Activated naive CD8-positive, alpha-beta T cell treated with anti-CD3 and anti-CD28 coated beads, Interleukin-2, amount 50 U/mL, for 16 hours (primary cell): ENCODE data around the gene PGP.

Source experiments
- DNase-seq: peaks from one replicate; pipeline ENCODE4 v3.0.0-alpha.2; 2020; ENCODE audit warnings: low read depth, low spot score

The PGP gene

GRCh38 chr16:2237493-2238149 is 23.0 kb upstream of the PGP start:
- no peak for DNase-seq

GRCh38 chr16:2237102-2237482 is 22.5 kb upstream of the PGP start:
- no peak for DNase-seq

DNA sequence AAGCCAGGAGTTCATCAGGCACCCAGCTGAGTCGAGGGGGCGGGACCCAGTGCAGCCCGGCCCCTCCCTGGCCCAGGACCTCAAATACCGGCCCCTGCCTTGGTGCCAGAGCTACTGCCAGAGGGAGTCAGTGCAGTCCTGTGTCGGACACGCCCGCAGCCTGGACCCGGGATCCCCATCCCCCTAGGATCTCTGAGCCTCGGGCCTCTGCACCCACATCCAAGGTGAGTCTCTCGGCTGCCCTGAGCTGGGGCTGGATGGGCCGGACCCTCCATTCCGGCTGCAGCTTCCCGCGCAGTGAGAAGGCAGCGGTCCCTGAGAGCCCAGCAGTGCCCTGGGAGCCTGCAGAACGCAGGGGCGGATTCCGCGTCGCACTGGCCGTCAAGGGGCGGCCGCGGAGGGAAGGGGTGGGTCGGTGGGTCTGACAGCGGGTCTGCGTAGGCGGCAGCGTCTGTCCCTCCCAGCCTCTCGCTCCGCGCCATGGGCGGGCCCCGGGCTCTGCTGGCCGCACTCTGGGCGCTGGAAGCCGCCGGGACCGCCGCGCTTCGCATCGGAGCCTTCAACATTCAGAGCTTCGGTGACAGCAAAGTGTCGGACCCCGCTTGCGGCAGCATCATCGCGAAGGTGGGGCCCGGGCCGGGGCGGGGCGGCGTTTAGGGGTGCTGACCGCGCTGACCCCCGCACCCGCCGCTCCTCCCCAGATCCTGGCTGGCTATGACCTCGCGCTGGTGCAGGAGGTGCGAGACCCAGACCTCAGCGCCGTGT is 21.9 kb upstream of the PGP start, which contains the start of gene DNASE1L2:
Gene DNASE1L2, plus strand, starts transcription at position 108 of the 765 bp plus-strand sequence. Its CDS starts 373 bp downstream, at position 481.
- no peak for DNase-seq

DNA sequence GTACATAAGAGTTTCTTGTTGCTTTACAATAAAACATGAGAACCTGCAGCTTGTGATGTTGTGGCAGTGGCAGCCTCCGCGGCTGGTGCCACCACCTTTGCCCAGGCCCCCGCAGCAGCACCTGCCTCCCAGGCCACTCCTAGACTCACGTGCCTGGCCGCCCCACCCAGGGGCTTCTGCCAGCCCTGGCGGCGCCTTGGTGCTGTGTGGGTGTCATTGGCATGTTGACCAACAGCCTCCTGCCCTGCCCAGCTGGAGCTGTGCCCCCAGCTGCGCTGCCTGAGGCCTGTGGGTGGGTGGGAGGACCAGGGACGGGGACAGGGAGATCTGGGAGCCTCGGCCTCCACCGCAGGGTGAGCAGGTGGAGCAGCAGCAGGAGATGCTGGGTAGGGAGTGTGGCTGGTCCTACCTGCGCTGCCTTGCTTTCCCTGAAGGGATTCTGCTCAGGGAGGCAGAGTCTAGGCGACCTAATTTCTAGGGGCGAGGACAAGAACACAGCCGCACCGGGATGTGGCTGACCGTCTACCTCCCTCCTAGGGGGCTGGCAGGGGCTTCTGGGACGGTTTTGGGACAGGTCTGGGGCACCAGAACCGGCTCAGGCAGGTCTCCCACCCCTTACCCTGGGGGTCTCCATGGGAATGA is 21.2 kb upstream of the PGP start:
- no peak for DNase-seq

DNA sequence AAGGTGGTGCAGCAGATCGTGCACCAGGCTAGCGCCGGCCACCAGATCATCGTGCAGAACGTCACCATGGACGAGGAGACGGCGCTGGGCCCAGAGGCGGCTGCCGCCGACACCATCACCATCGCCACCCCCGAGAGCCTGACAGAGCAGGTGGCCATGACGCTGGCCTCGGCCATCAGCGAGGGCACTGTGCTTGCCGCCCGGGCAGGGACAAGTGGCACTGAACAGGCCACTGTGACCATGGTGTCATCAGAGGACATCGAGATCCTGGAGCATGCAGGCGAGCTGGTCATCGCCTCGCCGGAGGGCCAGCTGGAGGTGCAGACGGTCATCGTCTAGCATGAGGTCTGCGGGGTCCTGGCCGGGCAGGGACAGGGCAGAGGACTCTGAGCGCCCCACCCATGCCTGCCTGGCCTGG is 20.6 kb upstream of the PGP start:
- no peak for DNase-seq

- no peak for DNase-seq
Observed at GRCh38 chr16:2234813-2235170, 20.2 kb upstream of the PGP start.

DNA sequence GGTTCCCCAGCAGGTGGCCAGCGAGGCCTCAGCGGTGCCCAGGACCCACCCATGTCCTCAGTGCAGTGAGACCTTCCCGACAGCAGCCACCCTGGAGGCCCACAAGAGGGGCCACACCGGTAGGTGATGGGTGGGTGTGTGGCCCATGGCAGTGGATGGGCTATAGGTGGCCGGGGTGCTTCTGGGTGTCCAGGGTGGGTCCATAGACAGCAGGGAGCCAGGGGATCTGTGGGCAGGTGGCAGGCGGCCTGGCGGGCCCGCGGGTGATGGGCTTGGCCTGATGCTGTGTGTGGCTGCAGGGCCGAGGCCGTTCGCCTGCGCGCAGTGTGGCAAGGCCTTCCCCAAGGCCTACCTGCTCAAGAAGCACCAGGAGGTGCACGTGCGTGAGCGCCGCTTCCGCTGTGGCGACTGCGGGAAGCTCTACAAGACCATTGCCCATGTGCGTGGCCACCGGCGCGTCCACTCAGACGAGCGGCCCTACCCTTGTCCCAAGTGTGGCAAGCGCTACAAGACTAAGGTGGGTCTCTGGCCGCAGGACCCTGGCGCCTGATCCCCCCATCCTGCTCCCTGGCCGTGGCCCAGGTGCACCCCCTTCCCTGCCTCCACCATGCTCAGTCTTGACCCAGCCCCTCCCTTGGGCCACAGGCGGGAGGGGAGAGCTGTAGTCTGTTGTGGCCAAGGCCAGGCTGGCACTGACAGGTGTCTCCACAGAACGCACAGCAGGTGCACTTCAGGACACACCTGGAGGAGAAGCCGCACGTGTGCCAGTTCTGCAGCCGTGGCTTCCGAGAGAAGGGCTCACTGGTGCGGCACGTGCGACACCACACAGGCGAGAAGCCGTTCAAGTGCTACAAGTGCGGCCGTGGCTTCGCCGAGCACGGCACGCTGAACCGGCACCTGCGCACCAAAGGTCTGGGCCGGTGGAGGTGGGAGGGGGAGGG is 19.5 kb upstream of the PGP start:
- no peak for DNase-seq

DNA sequence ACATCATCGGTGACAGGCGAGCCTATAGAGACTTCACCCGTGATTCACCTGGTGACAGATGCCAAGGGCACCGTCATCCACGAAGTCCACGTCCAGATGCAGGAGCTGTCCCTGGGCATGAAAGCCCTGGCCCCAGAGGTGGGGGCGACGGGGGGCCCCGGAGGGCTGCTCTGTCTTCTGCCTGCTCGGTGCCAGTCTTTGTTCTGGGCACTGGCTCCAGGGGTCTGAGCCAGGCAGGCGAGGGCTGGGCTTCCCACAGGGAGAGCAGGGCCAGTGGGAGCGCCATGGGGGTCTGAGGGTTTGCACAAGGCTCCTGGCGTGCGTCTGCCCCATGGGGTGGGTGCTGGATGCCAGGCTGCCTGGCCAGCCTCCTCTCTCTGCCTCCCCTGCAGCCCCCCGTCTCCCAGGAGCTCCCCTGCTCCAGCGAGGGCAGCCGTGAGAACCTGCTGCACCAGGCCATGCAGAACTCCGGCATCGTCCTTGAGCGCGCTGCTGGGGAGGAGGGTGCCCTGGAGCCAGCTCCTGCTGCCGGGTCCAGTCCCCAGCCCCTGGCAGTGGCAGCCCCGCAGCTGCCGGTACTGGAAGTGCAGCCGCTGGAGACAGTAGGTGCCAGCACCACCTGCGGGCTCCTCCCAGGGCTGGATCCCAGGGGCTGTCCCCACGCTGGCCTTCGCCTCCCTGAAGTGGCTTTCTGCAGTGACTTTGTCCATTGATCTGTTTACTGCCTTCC is 18.6 kb upstream of the PGP start:
- no peak for DNase-seq

- no peak for DNase-seq
Observed at GRCh38 chr16:2232094-2232990, 17.7 kb upstream of the PGP start.

DNA sequence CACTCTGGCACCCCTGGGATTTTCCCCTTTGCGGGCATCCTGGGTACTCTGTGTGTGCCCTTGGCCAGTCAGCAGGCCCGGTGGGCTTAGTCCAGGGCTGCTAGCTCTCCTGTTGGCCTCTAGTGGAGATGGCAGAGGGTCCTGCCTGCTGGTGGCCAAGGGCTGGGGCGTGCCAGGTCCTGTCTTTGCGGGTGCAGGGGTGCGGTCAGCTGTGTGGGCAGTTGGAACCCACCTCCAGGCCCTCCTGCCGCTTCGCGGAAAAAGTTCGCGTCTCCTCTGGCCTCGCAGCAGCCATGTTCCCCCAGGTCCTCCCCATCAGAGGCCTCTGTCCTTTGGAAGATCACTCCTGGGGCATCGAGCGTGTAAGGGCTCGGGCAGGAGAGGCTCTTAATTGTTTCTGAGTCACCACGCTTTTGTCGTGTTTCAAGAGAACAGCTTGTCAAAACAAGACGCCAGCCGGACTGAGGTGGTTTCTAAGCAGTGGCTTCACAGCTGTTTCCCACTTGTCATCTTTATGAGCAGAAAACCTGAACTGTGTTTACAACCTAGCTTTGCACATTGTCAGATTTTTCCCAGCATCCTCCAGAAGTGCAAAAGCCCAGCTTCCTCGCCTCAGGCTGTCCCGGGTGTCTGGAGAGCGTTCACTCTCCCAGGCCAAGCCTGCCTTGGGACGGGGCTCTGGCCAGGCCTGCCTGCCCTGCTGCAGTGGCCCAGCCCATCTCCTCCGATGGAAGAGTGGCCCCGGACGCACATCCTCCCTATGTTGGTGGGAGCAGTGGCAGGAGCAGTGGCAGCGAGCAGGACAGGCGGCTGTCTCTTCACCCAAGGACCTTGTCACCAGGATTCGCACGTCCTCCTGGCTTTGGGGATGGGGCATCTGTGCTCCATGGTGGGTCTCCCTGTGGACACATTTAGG is 16.6 kb upstream of the PGP start:
- no peak for DNase-seq

GRCh38 chr16:2230376-2230775 is 15.7 kb upstream of the PGP start:
- DNase-seq: no peak

DNA sequence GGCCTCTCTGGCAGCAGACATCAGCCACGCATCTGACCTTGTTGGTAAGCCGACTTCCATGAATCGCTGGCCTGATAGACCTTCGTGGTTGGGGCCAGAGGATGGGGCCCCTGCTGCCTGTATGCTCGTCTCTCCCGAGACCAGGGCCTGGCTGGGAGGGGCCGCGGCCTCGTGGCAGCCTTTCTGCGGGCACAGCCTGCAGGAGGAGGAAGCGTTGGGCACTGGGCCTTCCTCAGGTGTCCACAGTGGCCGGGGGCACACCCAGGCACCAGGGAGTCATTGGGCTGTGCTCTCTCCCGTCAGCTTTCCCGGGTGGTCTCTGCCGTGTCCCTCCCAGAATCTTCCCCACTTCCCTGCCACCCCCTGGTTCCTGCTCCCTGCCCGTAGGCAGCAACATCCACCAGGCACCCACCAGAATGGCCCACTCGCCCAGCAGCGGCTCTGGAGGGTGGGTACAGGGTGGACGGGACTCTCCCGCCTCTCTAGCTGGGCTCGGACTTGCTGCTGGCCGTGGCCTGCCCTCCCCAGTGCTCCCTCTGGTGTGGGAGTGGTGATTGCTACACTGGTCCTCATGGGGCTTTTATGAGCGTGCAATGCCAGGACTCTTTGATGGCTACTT is 15.1 kb upstream of the PGP start:
- DNase-seq: no peak

DNA sequence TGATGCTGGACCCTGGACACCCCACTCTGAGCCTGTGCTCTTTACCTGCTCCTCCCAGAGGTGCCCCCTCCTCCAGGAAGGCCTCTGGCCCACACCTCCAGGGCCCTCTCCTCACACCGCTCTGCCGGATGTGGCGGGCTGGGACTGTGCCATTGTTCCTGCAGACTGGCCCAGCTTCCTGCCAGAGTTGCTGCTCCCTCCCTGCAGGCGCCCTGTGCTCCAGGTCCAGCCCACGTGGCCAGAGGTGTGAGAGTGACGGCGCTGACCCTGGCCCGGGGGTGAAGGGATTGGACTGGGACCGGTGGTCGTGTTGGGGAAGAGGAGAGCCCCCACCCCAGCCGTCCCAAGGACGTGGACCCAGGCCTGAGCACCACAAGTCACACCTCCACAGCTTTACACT is 14.5 kb upstream of the PGP start:
- no peak for DNase-seq

GRCh38 chr16:2228161-2228824 is 13.7 kb upstream of the PGP start:
- DNase-seq: no peak

- no peak for DNase-seq
Observed at GRCh38 chr16:2226918-2227317, 12.3 kb upstream of the PGP start.

DNA sequence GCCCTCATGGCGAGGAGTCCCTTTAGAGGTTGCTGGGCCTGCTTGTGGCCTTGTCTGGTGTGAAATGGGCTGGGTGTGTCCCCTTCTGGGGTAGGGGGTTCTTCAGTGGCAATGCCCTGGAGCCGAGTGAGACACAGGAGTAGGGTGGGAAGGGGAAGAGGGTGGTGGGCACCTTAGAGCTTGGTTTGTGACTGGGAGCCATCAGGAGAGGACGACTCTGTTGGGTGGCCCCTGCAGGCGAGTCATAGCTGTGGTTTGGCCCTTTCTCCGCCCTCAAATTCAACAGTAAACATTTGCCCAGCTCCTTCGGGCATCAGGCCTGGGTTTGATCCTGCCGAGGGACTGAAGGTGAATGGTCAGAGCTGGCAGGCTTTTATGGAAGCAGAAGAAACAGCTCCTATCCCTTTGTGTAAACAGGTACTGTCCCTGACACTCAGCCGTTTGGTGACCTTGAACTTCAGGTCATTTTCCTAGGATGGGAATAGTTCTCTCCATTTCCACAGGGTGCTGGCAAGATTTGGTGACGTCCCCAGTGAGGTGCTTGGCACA is 11.7 kb upstream of the PGP start:
- DNase-seq: no peak

DNA sequence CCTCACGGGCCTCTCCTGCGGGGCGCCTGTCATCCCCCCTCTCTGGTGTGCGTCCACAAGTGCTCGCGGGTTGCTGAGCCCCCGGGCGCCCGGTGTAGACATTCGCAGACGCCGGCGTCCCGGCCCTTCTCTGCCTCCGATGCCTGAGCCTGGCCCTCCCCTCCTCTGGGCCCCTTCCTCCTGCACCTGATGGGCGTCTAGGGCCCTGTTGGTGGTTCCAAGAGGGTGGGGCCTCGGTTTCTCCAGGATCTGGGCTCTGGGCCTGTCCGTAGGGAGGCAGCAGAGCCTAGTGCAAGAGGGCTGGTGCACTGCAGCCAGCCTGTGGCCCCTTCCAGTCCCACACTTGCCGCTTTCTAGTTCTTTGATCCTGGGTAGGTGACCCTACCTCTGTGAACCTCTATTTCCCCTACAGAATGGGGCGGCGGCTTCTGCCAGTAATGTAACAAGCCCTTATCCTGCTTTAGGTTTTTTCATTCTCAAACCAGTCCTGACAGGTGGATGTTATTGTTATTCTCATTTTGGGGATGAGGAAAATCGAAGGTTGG is 9.4 kb upstream of the PGP start:
- DNase-seq: no peak
